Placental epithelial cell (primary cell): ENCODE measurements around the gene LRGUK. TPM values are rescaled to one million over a fixed set of nuclear protein-coding genes. Genes with fewer than 3 reads are reported as not detected.

Experiments used
- total RNA-seq: library from RNA; depleted of rRNA; stranded (reverse); fragments of >200 nt; gene quantifications from 2 replicates; pipeline ENCODE4 v1.2.3, GENCODE V29; 2012

LRGUK gene, protein sequence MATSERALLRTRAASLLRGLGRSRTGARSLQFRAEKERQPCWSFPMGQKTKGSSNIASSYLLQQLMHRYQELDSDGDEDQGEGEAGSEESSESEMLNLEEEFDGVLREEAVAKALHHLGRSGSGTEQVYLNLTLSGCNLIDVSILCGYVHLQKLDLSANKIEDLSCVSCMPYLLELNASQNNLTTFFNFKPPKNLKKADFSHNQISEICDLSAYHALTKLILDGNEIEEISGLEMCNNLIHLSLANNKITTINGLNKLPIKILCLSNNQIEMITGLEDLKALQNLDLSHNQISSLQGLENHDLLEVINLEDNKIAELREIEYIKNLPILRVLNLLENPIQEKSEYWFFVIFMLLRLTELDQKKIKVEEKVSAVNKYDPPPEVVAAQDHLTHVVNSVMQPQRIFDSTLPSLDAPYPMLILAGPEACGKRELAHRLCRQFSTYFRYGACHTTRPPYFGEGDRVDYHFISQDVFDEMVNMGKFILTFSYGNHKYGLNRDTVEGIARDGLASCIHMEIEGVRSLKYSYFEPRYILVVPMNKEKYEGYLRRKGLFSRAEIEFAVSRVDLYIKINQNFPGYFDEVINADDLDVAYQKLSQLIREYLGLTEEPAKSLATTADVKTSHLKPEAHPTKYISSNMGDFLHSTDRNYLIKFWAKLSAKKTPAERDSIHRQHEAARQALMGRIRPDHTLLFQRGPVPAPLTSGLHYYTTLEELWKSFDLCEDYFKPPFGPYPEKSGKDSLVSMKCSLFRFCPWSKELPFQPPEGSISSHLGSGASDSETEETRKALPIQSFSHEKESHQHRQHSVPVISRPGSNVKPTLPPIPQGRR
- under 0.01 and 0.33 TPM in 2 replicates for total RNA-seq

DNA sequence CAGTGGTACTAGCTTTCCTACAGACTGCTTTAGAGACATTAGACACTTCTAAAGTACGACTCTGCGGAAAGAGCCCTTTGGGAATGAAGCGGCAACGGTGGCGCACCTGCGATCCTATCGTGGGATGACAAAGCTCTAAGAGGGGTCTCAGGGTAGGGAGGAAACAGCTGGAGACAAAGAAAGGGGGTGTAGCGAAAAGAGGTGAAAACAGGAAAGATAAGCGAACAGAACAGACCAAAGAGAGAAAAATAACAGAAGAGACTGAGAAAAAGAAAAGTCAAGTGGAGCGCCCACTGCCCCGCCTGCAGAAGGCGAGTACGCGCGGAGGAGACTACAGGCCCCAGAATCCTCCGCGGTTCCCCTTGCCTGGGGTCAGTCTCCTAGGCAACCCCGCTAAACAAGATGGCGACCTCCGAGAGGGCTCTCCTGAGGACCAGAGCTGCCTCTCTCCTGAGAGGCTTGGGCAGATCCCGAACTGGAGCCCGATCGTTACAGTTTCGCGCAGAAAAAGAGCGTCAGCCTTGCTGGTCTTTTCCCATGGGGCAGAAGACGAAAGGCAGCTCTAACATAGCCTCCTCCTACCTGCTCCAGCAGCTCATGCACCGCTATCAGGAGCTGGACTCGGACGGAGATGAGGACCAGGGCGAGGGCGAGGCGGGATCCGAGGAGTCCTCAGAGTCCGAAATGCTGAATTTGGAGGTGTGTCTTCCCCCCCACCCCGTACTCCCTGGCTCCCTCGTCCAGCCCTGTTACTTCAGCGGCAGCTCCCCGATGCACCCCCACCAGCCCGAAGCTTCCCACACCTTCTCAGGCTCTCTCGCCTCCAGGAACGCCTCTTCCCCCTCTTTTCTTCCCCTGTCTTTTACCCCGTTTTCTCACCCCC is at the start of gene LRGUK:
Gene LRGUK (plus strand): TSS at position 375 of the 883 bp plus-strand sequence. CDS start 28 bp downstream, at position 403.

Other genes with a start within 250 kb of the LRGUK start
- 3.5 and 12.7 TPM in 2 replicates for gene SLC35B4, start 189.6 kb downstream of the LRGUK start, total RNA-seq